SK-N-SH (cell line): ENCODE results near the gene GPR87. TPM values are rescaled to one million over a fixed set of nuclear protein-coding genes. Genes with fewer than 3 reads are reported as not detected.

ENCODE experiments used
- CTCF ChIA-PET: fragments of 300-600, 350-600 bp; formaldehyde crosslinking; extraction: SDS; loops from one replicate; lab custom pipeline; 2021; lab: Yijun Ruan, JAX
- POLR2A ChIA-PET: fragments of 350-600 bp; sonication (Branson Sonifier 250); formaldehyde crosslinking; extraction: SDS; loops from one replicate; lab custom pipeline; 2020; ENCODE audit warnings: antibody characterized with exemption, inconsistent platforms; lab: Yijun Ruan, JAX
- DNase-seq: peaks from one replicate; pipeline ENCODE4 v3.0.0; 2012
- H2AFZ ChIP-seq: fragments of 200-600 bp; sonication (generic); 2 replicates; pipeline ENCODE4 v1.8.1; 2016; ENCODE audit warnings: antibody characterized with exemption, mild to moderate bottlenecking, low read depth
- H3F3A ChIP-seq: fragments of 200-600 bp; sonication (generic); replicated peaks from 2 replicates; pipeline ENCODE3; 2016; ENCODE audit warnings: antibody characterized with exemption, mild to moderate bottlenecking; ENCODE audit not compliant: insufficient read depth
- H3K27ac ChIP-seq, 2 experiments: fragments of 200-500 bp in 1 of 2; fragments of 200-600 bp in 1 of 2; sonication (Bioruptor generic) in 1 of 2; sonication (generic), shearing (Covaris generic) in 1 of 2; 2 replicates each; pipeline versions ENCODE4 v1.5.1 to v1.6.1; 2014 to 2016; ENCODE audit warnings: low read depth in 2 of 2, inconsistent platforms in 1 of 2, low read length in 1 of 2, mild to moderate bottlenecking in 1 of 2, mixed read lengths in 1 of 2
- H3K27me3 ChIP-seq: fragments of 200-600 bp; sonication (generic), shearing (Covaris generic); 2 replicates; pipeline ENCODE4 v1.6.1; 2016; ENCODE audit warnings: mixed run types; ENCODE audit not compliant: insufficient read depth
- H3K36me3 ChIP-seq, 2 experiments: fragments of 200-500 bp in 1 of 2; fragments of 200-600 bp in 1 of 2; sonication (Bioruptor generic) in 1 of 2; sonication (generic) in 1 of 2; replicated peaks in 1 of 2; 2 replicates each; pipeline versions ENCODE3 to v1.5.1; 2014 to 2016; ENCODE audit warnings: low read length in 1 of 2, mild to moderate bottlenecking in 1 of 2; ENCODE audit not compliant: insufficient read depth in 2 of 2, control insufficient read depth in 1 of 2
- H3K4me1 ChIP-seq, 2 experiments: fragments of 200-500 bp in 1 of 2; fragments of 200-600 bp in 1 of 2; sonication (Bioruptor generic) in 1 of 2; sonication (generic), shearing (Covaris generic) in 1 of 2; 2 replicates each; pipeline versions ENCODE4 v1.5.1 to v1.6.1; 2014 to 2016; ENCODE audit warnings: low read depth in 1 of 2, low read length in 1 of 2, mixed run types in 1 of 2; ENCODE audit not compliant: insufficient read depth in 2 of 2, control insufficient read depth in 1 of 2
- H3K4me2 ChIP-seq: fragments of 200-600 bp; sonication (generic), shearing (Covaris generic); 2 replicates; pipeline ENCODE4 v1.6.1; 2017; ENCODE audit warnings: mixed run types
- H3K4me3 ChIP-seq, 2 experiments: fragments of 200-500 bp in 1 of 2; fragments of 200-600 bp in 1 of 2; sonication (Bioruptor generic) in 1 of 2; sonication (generic), shearing (Covaris generic) in 1 of 2; 2 replicates each; pipeline versions ENCODE4 v1.5.1 to v1.8.1; 2014 to 2016; ENCODE audit warnings: low read depth in 2 of 2, inconsistent platforms in 1 of 2, low read length in 1 of 2, mild to moderate bottlenecking in 1 of 2, mixed read lengths in 1 of 2, moderate library complexity in 1 of 2
- H3K79me2 ChIP-seq: fragments of 200-600 bp; sonication (generic); 2 replicates; pipeline ENCODE4 v1.8.1; 2017; ENCODE audit warnings: mild to moderate bottlenecking; ENCODE audit not compliant: insufficient read depth
- H3K9ac ChIP-seq: fragments of 200-600 bp; sonication (generic); 2 replicates; pipeline ENCODE4 v1.6.1; 2017; ENCODE audit warnings: mixed run types
- H3K9me2 ChIP-seq: fragments of 200-600 bp; sonication (generic); 2 replicates; pipeline ENCODE4 v1.6.1; 2017; ENCODE audit warnings: mixed run types
- H3K9me3 ChIP-seq: fragments of 200-600 bp; sonication (generic); 2 replicates; pipeline ENCODE4 v1.6.1; 2017; ENCODE audit warnings: mixed run types, mild to moderate bottlenecking, moderate library complexity
- H4K20me1 ChIP-seq: fragments of 200-600 bp; sonication (generic); 2 replicates; pipeline ENCODE4 v1.6.1; 2017; ENCODE audit warnings: mild to moderate bottlenecking, mixed run types; ENCODE audit not compliant: insufficient read depth
- CHD2 ChIP-seq: fragments of 150-350 bp; IDR thresholded peaks from 2 replicates; pipeline ENCODE4 v1.6.1; 2018; ENCODE audit warnings: low read length; ENCODE audit not compliant: partially characterized antibody
- ELF1 ChIP-seq: IDR thresholded peaks from 2 replicates; pipeline ENCODE4 v1.4.0; 2012
- EP300 ChIP-seq, 2 experiments: IDR thresholded peaks; 2 replicates each; pipeline versions ENCODE4 v1.4.0 to v1.6.1; 2012; ENCODE audit warnings: borderline replicate concordance in 1 of 2, low read depth in 1 of 2, low read length in 1 of 2
- FOXJ3 ChIP-seq: sonication (generic); formaldehyde crosslinking; IDR thresholded peaks from 2 replicates; pipeline ENCODE4 v1.5.1; 2020; ENCODE audit warnings: mild to moderate bottlenecking, missing genetic modification reagents
- GABPA ChIP-seq: IDR thresholded peaks from 2 replicates; pipeline ENCODE4 v1.4.0; 2012; ENCODE audit warnings: low read depth, mild to moderate bottlenecking
- JUND ChIP-seq: IDR thresholded peaks from 2 replicates; pipeline ENCODE4 v1.4.0; 2012
- MEF2A ChIP-seq: IDR thresholded peaks from 2 replicates; pipeline ENCODE4 v1.4.0; 2012; ENCODE audit warnings: low read depth, borderline replicate concordance
- MXI1 ChIP-seq: IDR thresholded peaks from 2 replicates; pipeline ENCODE4 v1.6.1; 2012; ENCODE audit warnings: mild to moderate bottlenecking, low read depth, low read length, improper control_type of control experiment
- PBX3 ChIP-seq: IDR thresholded peaks from 2 replicates; pipeline ENCODE4; 2012
- POLR2AphosphoS5 ChIP-seq: IDR thresholded peaks from 2 replicates; pipeline ENCODE4 v1.6.1; 2012; ENCODE audit warnings: low read depth, low read length
- RFX5 ChIP-seq: IDR thresholded peaks from 2 replicates; pipeline ENCODE4 v1.6.1; 2012; ENCODE audit warnings: mild to moderate bottlenecking, improper control_type of control experiment, low read length
- SIN3A ChIP-seq: IDR thresholded peaks from 2 replicates; pipeline ENCODE4 v1.6.1; 2012; ENCODE audit warnings: low read depth, mild to moderate bottlenecking, low read length, moderate library complexity, borderline replicate concordance
- SMC3 ChIP-seq: IDR thresholded peaks from 2 replicates; pipeline ENCODE4 v1.6.1; 2012; ENCODE audit warnings: low read depth, low read length, improper control_type of control experiment
- TCF12 ChIP-seq: IDR thresholded peaks from 2 replicates; pipeline ENCODE4 v1.4.0; 2012
- WGBS: methylation state at CpG from one replicate; pipeline ENCODE4 v1.1.6; 2017; ENCODE audit warnings: low lambda C conversion rate; 5-methylcytosine and 5-hydroxymethylcytosine counted together
- polyA plus RNA-seq, 3 experiments: library from polyadenylated mRNA; depleted of rRNA; stranded (reverse); fragments of >200 nt; gene quantifications; 2 replicates each; pipeline ENCODE4 v1.2.3, GENCODE V29; 2012
- TF ChIP-seq, protein P1 (sequence below): IDR thresholded peaks from 2 replicates; pipeline ENCODE4 v1.4.0; 2012; ENCODE audit warnings: low read depth, borderline replicate concordance
- TF ChIP-seq, protein P2 (sequence below): IDR thresholded peaks from 2 replicates; pipeline ENCODE4 v1.6.1; 2012; ENCODE audit warnings: mild to moderate bottlenecking, low read depth, low read length, moderate library complexity
- TF ChIP-seq, protein P3 (sequence below): fragments of 150-350 bp; IDR thresholded peaks from 2 replicates; pipeline ENCODE4 v1.6.1; 2017; ENCODE audit warnings: antibody characterized with exemption, low read length, low read depth, borderline replicate concordance
- TF ChIP-seq, protein P4 (sequence below): fragments of 150-350 bp; IDR thresholded peaks from 2 replicates; pipeline ENCODE4 v1.6.1; 2016; ENCODE audit warnings: mild to moderate bottlenecking, low read depth, low read length
- TF ChIP-seq, protein P5 (sequence below): IDR thresholded peaks from 2 replicates; pipeline ENCODE4 v1.4.0; 2012; ENCODE audit warnings: low read depth

GPR87 gene
- polyA plus RNA-seq, 1 of the 3 experiments (the other 2 are of a cell fraction), result 2.3 TPM

DNA sequence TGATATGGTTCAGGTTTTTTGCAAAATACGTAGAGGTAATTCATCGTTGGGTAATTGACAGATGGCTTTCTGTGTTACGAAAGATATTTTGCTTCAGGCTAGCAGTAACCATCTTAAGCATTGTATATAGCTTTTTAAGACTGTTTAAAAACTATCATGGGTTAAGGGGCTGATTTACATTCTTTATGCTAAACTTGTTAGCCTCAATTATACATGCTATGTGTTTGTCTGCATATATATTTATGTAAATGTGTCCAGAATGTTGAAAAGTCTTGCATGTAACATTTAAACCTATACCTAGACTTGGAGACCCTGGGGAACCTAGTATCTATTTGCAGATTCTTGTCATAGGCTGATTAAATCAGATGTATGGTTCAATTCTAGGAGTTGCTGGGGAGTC is 27.2 kb downstream of the GPR87 start:
- Histone ChIP-seq H2AFZ (no peak overlapping the region), H3K79me2 (no peaks in the 10 kb centered on the region), H3K27me3 (peaks cover 7% of the 10 kb centered on the region; the same call in 1 of the 2 replicates), H3K4me1 (no peaks in the 10 kb centered on the region), H3K9me3 (no peaks in the 10 kb centered on the region), H3K36me3 (no peaks in the 10 kb centered on the region), H3K4me2 (no peak overlapping the region), H3K27ac (no peak overlapping the region), H4K20me1 (no peaks in the 10 kb centered on the region), H3F3A (no peaks in the 10 kb centered on the region), H3K9me2 (no peaks in the 10 kb centered on the region), H3K4me3 (no peak overlapping the region), H3K9ac (no peak overlapping the region)
- 45% methylated on average over 3 of the region's 3 CpGs for WGBS
- TF ChIP-seq JUND (no peak), EP300 (IDR thresholded peaks at IDR 0.05; ENCODE audit: borderline replicate concordance in 1 of 2, low read depth in 1 of 2, low read length in 1 of 2) (no peak), POLR2AphosphoS5 (no peak), MXI1 (no peak), ELF1 (no peak), GABPA (no peak), CHD2 (no peak), TCF12 (no peak), RFX5 (no peak), SMC3 (no peak), FOXJ3 (CRISPR knock-in tag) (no peak), PBX3 (no peak), SIN3A (no peak), MEF2A (no peak)
- TF ChIP-seq, protein P1, sequence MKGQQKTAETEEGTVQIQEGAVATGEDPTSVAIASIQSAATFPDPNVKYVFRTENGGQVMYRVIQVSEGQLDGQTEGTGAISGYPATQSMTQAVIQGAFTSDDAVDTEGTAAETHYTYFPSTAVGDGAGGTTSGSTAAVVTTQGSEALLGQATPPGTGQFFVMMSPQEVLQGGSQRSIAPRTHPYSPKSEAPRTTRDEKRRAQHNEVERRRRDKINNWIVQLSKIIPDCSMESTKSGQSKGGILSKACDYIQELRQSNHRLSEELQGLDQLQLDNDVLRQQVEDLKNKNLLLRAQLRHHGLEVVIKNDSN, result no peak
- TF ChIP-seq, protein P2, sequence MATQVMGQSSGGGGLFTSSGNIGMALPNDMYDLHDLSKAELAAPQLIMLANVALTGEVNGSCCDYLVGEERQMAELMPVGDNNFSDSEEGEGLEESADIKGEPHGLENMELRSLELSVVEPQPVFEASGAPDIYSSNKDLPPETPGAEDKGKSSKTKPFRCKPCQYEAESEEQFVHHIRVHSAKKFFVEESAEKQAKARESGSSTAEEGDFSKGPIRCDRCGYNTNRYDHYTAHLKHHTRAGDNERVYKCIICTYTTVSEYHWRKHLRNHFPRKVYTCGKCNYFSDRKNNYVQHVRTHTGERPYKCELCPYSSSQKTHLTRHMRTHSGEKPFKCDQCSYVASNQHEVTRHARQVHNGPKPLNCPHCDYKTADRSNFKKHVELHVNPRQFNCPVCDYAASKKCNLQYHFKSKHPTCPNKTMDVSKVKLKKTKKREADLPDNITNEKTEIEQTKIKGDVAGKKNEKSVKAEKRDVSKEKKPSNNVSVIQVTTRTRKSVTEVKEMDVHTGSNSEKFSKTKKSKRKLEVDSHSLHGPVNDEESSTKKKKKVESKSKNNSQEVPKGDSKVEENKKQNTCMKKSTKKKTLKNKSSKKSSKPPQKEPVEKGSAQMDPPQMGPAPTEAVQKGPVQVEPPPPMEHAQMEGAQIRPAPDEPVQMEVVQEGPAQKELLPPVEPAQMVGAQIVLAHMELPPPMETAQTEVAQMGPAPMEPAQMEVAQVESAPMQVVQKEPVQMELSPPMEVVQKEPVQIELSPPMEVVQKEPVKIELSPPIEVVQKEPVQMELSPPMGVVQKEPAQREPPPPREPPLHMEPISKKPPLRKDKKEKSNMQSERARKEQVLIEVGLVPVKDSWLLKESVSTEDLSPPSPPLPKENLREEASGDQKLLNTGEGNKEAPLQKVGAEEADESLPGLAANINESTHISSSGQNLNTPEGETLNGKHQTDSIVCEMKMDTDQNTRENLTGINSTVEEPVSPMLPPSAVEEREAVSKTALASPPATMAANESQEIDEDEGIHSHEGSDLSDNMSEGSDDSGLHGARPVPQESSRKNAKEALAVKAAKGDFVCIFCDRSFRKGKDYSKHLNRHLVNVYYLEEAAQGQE, result no peak
- TF ChIP-seq, protein P3, sequence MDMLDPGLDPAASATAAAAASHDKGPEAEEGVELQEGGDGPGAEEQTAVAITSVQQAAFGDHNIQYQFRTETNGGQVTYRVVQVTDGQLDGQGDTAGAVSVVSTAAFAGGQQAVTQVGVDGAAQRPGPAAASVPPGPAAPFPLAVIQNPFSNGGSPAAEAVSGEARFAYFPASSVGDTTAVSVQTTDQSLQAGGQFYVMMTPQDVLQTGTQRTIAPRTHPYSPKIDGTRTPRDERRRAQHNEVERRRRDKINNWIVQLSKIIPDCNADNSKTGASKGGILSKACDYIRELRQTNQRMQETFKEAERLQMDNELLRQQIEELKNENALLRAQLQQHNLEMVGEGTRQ, result no peak
- TF ChIP-seq, protein P4, sequence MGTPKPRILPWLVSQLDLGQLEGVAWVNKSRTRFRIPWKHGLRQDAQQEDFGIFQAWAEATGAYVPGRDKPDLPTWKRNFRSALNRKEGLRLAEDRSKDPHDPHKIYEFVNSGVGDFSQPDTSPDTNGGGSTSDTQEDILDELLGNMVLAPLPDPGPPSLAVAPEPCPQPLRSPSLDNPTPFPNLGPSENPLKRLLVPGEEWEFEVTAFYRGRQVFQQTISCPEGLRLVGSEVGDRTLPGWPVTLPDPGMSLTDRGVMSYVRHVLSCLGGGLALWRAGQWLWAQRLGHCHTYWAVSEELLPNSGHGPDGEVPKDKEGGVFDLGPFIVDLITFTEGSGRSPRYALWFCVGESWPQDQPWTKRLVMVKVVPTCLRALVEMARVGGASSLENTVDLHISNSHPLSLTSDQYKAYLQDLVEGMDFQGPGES, result no peak
- TF ChIP-seq, protein P5, sequence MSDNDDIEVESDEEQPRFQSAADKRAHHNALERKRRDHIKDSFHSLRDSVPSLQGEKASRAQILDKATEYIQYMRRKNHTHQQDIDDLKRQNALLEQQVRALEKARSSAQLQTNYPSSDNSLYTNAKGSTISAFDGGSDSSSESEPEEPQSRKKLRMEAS, result no peak
- POLR2A ChIA-PET, result interaction anchor here (0.6 kb wide), 1 partner anchor 18 kb away, joined by 3 read pairs; no protein-coding TSS in a partner anchor
- CTCF ChIA-PET, result interaction anchor here (0.8 to 1.4 kb wide), 4 partner anchors 61 to 550 kb away, joined by 3 to 8 read pairs (median 4); no protein-coding TSS in a partner anchor
- DNase-seq, result no peak
